Left lobe of liver (tissue), 2 donors: ENCODE measurements around the gene OLFML1. TPM values are rescaled to one million over a fixed set of nuclear protein-coding genes. Genes with fewer than 3 reads are reported as not detected.

Experiments
- ATAC-seq: fragments of 200-7000 bp; cut with Tn5 transposase; one replicate; pipeline ENCODE4 v1.9.1; 2020; ENCODE audit warnings: mild to moderate bottlenecking, moderate library complexity
- DNase-seq: peaks from one replicate; pipeline ENCODE4 v3.0.0-alpha.2; 2020; ENCODE audit warnings: low spot score
- total RNA-seq: library from RNA; stranded (reverse); gene quantifications from one replicate; pipeline ENCODE4 v1.2.1, GENCODE V29; 2021
- donor health status: DM: no; HTN: no; CAD: no; lungs with moderate emphysema.
- donor health status: DM: no; HTN: yes; CAD: no.

OLFML1 gene
- total RNA-seq, 1 donor from 2014 or later = 2.2 TPM

- DNase-seq (no peak), ATAC-seq (no peak)
These were observed 44.8 kb downstream of the OLFML1 start for GRCh38 chr11:7530013-7530640.

DNA sequence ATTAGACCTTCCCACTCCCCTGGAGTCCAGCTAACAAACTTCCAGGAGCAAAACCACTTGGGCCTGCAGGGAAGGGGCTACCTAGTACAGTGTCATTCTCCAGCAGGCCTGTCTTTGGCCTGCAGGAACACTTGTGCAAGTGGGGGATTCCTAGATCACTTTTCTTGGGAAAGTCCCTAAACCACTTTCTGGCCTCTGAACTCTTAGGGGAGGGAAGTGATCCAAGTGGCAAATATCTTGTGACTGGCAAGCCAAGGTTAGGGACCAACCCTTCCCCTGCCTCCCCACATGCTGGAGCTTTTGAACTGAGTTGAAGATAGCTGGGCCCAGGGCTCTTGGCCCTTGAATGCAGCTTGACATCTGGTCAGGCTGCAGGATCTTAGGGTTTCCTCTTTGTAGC, 45.7 kb downstream of the OLFML1 start:
- ATAC-seq = peak; percentile 4
- no peak for DNase-seq

DNA sequence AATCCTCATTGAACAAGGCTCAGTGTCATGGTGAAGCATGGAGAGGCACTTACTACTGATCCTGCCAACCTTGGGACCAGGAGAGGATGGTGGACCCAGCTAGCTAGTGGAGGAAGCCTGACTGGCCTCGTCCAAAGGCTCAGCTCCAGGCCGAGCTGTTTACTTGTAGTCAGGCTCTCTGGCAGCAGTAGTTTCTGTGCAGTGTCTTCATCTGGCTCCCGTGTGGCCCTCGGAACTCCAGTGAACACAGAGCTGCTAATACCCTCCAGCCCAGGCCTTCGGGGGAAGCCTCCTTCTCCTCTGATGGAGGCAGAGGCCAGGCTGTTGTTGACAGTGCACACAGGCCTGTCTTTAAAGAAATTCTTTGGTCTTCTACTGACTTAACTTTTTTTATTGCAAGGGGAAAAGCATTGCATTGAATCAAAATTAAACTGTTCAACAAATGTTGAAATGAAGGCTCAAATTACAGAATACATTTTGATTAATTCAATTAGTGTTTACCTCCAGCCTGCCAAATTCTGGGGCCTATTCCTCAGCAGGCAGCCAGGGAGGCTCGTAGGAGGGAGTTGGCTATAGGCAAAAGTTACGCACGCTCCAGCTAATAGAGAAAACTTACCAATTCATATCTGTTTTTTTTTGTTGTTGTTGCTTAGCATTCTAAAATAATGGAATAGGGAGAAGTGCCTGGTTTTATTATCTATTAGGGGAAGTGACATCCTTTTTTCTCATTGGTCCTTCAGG, 47.3 kb downstream of the OLFML1 start:
- DNase-seq = no peak
- ATAC-seq = peak; percentile 73

DNA sequence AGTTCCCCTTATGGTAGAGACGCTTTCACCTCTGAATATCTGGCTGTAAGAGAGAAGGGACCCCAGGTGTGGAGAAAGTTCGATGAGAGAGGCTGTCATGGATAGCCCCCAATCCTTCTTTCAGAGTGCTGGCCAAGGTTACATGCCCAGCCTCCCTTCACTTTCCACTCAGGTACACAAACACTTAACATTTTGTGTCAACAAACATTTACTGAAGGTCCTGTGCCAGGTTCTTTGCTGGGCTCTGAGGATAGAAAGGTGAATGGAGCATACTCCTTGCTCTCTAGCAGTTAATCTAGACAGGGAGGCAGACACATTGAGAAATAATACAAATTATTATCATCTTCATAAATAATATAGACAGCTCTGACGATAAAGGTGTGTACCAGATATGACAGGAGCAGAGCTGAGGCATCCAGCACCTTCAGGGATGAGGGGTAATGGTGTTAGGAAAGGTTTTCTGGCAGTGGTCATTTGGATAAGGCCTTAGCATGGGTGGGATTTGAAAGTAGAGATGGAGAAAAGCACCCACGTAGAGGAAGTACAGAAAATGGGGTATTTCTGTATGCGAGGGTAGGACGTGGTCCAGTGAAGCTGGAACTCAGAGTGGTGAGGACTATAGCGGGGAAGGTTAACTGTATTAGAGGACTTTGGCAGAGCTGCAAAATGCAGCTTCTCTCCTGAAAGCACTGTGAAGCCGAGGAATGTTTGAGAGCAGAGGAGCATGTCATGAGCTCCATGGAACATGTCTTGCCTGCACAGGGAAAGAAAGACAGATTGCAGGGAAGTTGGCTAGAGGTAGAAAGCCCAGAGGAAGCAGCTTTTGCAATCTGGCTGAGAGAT, 48.1 kb downstream of the OLFML1 start:
- ATAC-seq = peak; percentile 65
- DNase-seq = no peak

DNA sequence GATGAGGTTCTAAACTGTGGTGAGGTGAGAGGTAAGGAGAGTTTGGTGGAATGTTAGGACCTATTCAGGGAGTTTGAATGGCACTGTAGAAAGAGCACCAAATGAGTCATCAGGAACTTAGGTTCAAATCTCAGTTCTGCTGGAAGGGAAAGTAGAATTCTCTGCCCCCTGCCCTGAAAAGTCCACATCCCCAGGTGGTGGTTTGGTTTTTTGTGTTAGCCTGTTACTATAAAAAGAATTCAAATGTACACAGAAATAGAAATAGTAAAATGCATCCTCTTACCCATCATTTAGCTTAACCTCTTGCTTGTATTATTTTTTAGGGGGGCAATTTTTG, 48.7 kb downstream of the OLFML1 start:
- DNase-seq (no peak), ATAC-seq (no peak)

GRCh38 chr11:7536100-7536499, 50.8 kb downstream of the OLFML1 start:
- ATAC-seq (no peak), DNase-seq (no peak)

DNA sequence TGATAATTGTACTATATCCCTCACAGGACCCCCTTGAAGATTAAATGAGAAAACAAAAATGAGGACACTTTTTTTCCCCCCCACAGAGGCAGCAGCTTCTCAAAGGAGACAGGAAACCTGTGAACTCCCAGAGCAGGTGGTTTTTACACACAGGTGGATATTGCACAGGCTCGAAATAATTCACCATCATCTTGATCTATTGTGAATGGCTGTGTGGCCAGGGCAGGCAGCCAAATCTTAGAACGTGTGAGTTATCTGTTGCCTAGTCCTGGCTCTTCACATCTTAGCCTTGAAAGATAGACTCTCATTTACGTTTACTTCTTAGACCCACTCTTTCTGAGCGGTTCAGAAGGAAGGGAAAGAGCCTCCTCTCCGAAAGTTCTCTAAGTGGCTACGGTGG, 52.0 kb downstream of the OLFML1 start:
- DNase-seq = no peak

DNA sequence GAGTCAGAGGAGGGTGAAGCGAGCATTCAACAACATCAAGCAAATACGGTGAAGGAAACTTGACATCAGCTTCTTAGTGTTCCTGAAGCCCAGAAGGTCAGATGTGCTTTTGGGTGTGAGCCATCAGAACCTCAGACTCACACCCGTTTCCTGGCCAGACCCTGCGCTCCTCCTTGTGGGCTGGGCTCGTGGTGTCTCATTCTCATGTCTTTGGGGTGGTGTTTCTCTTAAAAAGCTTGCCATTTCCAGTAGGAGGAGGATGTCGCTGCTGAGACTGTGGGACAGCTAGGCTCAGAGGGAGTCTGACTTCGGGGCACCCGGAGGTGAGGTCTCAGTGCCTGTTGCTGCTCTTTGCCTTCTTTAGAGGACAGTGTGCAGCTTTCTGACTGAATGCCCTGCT, 52.7 kb downstream of the OLFML1 start:
- DNase-seq (peak; percentile 33), ATAC-seq (no peak)

More for the DNA sequence above, 52.0 kb downstream of the OLFML1 start:
- no peak for ATAC-seq

GRCh38 chr11:7538466-7539454, 53.5 kb downstream of the OLFML1 start:
- ATAC-seq = no peak
- peak; percentile 24 for DNase-seq

- DNase-seq = peak; percentile 24
- no peak for ATAC-seq
These were observed 55.7 kb downstream of the OLFML1 start for GRCh38 chr11:7540830-7541555.

DNA sequence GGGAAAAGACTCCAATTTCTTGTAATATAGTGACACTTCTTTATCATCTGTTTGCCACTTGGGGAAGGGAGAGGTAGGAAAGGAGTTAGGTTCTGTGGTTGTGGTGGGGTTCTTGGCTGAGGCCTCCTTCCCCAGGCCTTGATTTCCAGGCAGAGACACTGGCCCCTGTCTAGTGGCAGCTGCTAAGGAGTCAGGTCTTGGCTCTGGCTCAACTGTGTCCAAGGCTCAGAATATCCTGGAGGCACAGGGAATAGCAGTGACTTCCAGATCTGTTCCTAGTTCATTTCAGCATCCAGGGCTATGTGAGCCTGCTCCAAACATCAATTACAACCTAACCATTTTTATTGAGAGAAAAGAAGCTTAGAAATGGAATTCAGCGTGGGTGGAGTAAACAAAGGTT, 58.0 kb downstream of the OLFML1 start:
- ATAC-seq = no peak
- DNase-seq = peak; percentile 24

DNA sequence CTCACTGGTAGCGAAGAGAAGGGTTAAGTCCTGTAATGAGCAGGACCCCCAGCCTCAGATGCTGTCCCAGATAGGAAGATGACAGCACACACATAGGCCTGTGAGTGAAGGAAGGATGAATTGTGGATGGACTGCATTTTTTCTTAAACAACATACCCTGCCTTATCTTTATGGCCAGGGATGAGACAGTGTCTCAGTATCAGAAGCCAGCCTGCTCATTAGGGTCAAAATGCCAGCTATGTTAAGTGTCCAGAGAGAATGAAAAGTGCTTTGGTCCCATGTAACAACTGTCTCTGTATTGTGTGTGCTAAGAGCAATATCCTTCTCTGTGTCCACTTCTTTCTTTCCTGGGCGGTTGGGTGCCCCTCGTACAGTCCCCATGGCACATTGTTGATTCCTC, 58.7 kb downstream of the OLFML1 start:
- ATAC-seq = no peak
- no peak for DNase-seq

DNA sequence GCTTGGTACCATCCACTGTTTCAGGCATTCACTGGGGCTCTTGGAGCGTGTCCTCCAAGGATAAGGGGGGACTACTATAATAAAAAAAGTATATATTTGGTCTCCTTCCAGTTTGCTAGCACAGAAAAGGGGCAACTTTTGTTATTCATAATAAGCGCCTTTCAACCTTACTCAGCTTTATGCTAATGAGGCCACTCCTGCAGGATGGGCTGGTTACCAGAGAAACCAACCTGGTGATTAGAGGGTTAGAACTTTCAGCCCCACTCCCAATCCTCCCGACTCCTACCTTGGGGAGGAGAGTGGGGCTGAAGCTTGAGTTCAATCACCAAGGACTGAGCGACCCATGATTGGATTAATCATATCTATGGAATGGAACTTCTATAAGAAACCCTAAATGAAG, 60.3 kb downstream of the OLFML1 start:
- DNase-seq = no peak
- ATAC-seq = no peak

GRCh38 chr11:7546324-7546791, 61.1 kb downstream of the OLFML1 start:
- DNase-seq = peak; percentile 31
- ATAC-seq = no peak

DNA sequence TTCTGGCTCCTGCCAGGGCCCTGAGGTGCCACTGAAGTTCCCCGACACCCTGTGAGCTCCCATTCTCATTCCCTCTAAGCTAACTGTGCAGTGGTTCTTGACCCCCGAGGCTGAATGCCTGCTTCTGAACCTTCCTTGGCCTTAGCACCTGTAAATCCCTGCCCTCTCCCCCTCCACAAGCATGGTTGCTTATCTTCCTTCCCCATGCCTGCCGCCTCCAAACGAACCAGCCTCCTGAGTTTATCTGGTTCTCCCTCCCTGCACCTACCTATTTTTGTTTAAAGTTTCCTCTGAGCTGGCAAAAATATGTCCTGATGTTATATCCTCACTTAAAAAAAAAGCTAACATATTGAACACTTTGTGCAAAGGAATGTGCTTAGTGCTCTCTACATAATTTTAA, 62.4 kb downstream of the OLFML1 start:
- ATAC-seq = no peak
- DNase-seq = peak; percentile 28

- DNase-seq = peak; percentile 58
- peak; percentile 96 for ATAC-seq
These were observed 63.5 kb downstream of the OLFML1 start for GRCh38 chr11:7548659-7549274.

DNA sequence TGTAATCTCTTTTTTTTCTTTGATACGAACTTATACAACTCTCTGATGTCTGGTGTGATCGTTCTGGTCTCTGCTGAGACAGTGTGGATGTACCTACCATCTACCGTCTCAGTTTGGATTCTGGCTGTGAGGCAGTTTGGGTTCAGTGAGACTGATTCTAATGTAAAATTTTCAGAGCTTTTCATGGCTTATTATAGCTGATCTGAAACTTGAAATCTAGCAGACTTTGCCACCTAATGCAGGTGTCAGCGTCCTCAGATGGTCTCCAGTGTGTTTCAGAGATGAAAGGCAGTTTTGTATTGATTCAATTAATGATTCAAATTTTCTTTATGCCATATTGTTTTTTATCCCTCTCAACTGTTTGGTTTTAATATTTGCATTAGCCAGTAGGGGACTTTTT, 64.4 kb downstream of the OLFML1 start:
- no peak for DNase-seq
- ATAC-seq = no peak

DNA sequence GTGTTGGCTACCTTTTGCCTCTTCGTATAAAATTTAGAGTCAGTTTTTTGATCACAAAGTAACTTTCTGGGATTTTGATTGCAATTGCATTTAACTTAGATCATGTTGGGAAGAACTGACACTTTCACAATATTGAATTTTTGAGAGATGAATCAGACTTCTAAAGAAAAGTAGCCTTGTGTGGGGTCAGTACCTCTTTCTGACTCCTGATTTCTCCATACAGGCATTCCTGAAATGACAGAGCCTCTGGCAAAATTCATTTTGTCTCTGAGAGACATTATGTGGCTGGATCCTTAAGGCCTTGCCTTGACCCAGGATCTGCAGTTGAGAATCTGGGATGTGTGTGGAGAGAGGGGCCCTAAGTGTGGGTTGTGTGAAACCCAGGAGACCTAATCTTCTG, 66.3 kb downstream of the OLFML1 start:
- ATAC-seq (no peak), DNase-seq (no peak)

DNA sequence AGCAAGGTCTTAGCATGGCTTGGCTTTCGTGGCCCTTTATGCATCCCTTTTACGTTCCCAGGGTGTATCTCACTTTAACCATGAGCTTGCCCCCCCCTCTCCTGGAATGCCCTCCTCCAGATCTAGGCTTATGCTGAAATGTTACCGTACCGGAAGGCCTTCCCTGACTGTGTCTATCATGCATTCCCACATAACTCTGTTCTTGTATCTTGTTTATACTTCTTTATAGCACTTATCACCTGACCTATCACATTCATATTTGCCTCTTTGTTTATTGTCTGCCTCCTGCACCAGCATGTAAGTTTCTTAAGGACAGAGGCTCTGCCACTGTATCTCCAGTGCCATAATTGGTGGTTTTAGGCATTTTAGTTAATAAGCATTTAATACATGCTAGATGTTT, 67.4 kb downstream of the OLFML1 start:
- DNase-seq (no peak), ATAC-seq (no peak)
